Measurements from ENCODE around the gene CDT1.

DNA sequence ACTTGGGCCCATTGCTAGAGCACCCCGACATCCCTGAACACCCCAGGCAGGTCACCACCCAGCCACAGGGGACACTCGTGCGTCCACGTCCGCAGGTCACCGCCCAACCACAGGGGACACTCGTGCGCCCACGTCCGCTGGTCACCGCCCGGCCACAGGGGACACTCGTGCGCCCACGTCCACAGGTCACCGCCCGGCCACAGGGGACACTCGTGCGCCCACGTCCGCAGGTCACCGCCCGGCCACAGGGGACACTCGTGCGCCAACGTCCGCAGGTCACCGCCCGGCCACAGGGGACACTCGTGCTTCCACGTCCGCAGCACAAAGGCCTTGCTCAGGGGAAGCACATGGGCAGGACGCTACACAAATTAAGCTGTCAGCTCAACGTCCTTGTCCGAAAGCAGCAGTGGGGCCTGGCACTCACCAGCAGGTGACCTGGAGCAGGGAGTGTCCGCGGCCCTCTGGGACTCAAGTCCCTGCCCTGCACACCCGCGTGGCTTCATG, 35.5 kb downstream of the CDT1 start:
- TF ChIP-seq EZH2 (IDR thresholded peaks at IDR 0.05; ENCODE audit: low read length, unreplicated experiment) (no peak), CTCF (conservative IDR thresholded peaks at IDR 0.05; ENCODE audit: low read depth, low read length) (no peak)

Measured in PC-3 (cell line).